Hematopoietic multipotent progenitor cell treated with erythropoietin and hydrocortisone succinate and interleukin-3 and kit ligand, for 6 days (in vitro differentiated cells): Measurements from ENCODE around the gene PITX2.
A peak's percentile ranks its signal among the peaks of the same experiment; 100 is the strongest.
"Not testable (repeated sequence)": the region's sequence is repeated elsewhere in the genome, so short reads cannot be mapped to it uniquely, and the experiment has no call there.

Source experiments
- DNase-seq: peaks from one replicate; pipeline ENCODE4 v3.0.0-alpha.2; 2015

Gene PITX2

GRCh38 chr4:110610620-110610939, 12.3 kb downstream of the PITX2 start:
- DNase-seq: no peak

DNA sequence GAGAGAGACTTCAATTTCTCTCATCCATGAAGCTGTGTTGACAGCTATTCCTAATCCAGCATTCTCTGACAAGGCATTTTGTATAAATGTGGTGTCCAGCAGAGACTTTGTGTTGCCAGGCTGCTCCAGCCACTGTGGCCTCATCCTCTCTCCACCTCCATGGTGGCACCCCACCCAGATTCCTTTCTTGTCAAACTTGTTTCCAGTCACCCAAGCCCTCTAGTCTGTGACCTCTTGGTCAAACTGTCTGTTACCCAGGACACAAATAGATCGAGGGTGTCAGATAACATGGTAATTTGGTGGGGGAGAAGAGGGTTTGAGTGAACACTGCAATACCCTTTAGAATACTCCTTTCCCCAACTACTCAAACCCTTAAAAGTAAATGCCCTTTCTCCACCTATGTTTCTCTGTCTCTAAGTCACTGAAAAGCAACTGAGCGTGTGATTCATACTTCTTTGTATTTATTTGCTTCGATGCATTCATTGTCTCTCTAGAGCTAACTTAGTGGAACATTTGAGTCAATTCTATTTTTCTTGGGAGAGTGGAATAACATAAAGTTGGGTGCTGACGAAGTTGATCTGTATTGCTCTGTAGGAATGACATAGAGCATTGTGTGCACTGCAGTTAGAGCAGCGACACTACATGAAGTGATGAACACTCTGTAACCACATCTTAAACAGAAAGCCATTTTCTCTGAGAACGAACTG, 13.7 kb downstream of the PITX2 start:
- no peak for DNase-seq

GRCh38 chr4:110605077-110605476, 17.8 kb downstream of the PITX2 start:
- DNase-seq: no peak

- DNase-seq: no peak
These were observed 20.8 kb downstream of the PITX2 start for GRCh38 chr4:110602061-110602460.

DNA sequence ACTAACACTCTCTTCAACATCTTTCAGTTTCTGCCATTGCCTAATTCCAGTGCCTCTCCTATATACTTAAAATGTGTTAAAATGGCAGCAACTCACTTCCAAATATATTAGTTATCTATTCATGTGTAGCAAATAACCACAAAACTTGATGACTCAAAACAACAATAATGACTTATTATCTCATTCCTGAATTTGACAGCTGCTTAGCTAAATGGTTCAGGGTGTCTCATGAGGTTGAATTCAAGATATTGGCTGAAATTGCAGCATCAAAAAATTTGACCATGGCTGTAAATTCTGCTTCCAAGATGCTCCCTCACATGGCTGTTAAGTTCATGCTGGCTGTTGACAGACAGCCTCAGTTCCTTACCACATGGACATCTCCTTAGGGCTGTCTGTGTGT, 25.3 kb downstream of the PITX2 start:
- DNase-seq: no peak

GRCh38 chr4:110596431-110596830, 26.4 kb downstream of the PITX2 start:
- no peak for DNase-seq

DNA sequence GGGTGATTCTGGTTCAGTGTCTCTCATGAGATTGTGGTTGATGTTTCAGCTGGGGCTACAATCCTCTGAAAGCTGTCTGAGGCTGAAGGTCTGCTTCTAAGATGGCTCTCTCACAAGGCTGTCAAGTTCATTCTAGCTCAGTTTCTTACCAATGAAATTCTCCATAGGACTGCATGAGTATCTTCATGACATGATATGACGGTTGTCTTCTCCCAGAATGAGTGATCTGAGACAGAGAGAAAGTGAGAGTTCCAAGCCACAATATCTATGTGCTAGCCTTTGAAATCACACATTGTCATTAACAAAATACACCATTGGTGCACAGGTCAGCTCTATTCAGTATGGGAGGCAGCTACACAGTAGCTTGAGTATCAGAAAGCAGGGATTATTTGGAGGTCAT, 27.3 kb downstream of the PITX2 start:
- DNase-seq: no peak

DNA sequence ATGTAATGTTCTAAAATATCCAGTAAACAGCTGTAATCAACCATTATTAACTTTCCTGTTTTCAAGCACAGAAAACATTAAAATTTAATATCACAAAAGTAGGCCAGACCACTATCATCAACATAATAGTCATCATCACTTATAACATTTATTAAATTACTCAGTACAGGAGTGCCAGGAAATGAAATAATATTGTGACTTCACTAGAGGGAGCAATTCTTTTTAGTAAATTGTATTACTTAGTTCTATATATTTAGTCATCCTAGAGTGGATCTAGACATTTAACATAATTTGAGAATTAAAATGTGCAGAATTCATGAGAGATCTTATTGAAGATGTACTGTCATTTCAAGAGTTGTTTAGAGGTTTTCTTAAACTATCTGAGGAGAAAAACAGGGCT, 33.6 kb downstream of the PITX2 start:
- DNase-seq: no peak

GRCh38 chr4:110587666-110588285, 35.1 kb downstream of the PITX2 start:
- DNase-seq: no peak

GRCh38 chr4:110586131-110586850, 36.6 kb downstream of the PITX2 start:
- peak; percentile 56 for DNase-seq

GRCh38 chr4:110576696-110577095, 46.2 kb downstream of the PITX2 start:
- DNase-seq: not testable (repeated sequence)
